Hepatocyte (in vitro differentiated cells): ENCODE data around the gene FBXO3. TPM values are rescaled to one million over a fixed set of nuclear protein-coding genes. Genes with fewer than 3 reads are reported as not detected.

Experiments
- DNase-seq: peaks from one replicate; pipeline ENCODE4 v3.0.0-alpha.2; 2016; ENCODE audit warnings: low spot score
- H2AFZ ChIP-seq: fragments of 200-600 bp; sonication (generic); 2 replicates; pipeline ENCODE4 v1.6.0; 2016; ENCODE audit warnings: antibody characterized with exemption, mild to moderate bottlenecking
- H3K27ac ChIP-seq: fragments of 200-600 bp; sonication (generic); 2 replicates; pipeline ENCODE4 v1.5.1; 2016; ENCODE audit warnings: mild to moderate bottlenecking
- H3K27me3 ChIP-seq: fragments of 200-600 bp; sonication (generic); 2 replicates; pipeline ENCODE4 v1.6.1; 2016
- H3K36me3 ChIP-seq: fragments of 200-600 bp; sonication (generic); replicated peaks from 2 replicates; pipeline ENCODE4 v1.5.1; 2016; ENCODE audit warnings: low read depth; ENCODE audit not compliant: insufficient read depth
- H3K4me1 ChIP-seq: fragments of 200-600 bp; sonication (generic); 2 replicates; pipeline ENCODE4 v1.5.1; 2016; ENCODE audit warnings: mild to moderate bottlenecking, moderate library complexity; ENCODE audit not compliant: insufficient read depth
- H3K4me2 ChIP-seq: fragments of 200-600 bp; sonication (generic); 2 replicates; pipeline ENCODE4 v1.6.0; 2016
- H3K4me3 ChIP-seq: fragments of 200-600 bp; sonication (generic); 2 replicates; pipeline ENCODE4 v1.5.1; 2016; ENCODE audit warnings: mild to moderate bottlenecking
- H3K79me2 ChIP-seq: fragments of 200-600 bp; sonication (generic); 2 replicates; pipeline ENCODE4 v1.6.0; 2017; ENCODE audit warnings: mild to moderate bottlenecking
- H3K9me2 ChIP-seq: fragments of 200-600 bp; sonication (generic); replicated peaks from 2 replicates; pipeline ENCODE4 v1.6.0; 2017; ENCODE audit warnings: mild to moderate bottlenecking; ENCODE audit not compliant: insufficient read depth
- H3K9me3 ChIP-seq: fragments of 200-600 bp; sonication (generic); 2 replicates; pipeline ENCODE4 v1.5.1; 2016; ENCODE audit warnings: low read depth, mild to moderate bottlenecking
- H4K20me1 ChIP-seq: fragments of 200-600 bp; sonication (generic); 2 replicates; pipeline ENCODE4 v1.6.0; 2016; ENCODE audit warnings: mild to moderate bottlenecking; ENCODE audit not compliant: insufficient read depth, poor library complexity, severe bottlenecking
- EZH2 ChIP-seq: fragments of 200-600 bp; sonication (generic); IDR thresholded peaks from 2 replicates; pipeline ENCODE4 v1.6.1; 2016; ENCODE audit warnings: antibody characterized with exemption, mild to moderate bottlenecking, borderline replicate concordance
- EZH2phosphoT487 ChIP-seq: fragments of 200-600 bp; sonication (generic); IDR thresholded peaks from one replicate; pipeline ENCODE4 v1.6.1; 2018; ENCODE audit warnings: antibody characterized with exemption, mild to moderate bottlenecking, low read depth, moderate library complexity; ENCODE audit not compliant: unreplicated experiment, severe bottlenecking
- WGBS: methylation state at CpG from one replicate; pipeline ENCODE4 v1.1.6; 2016; ENCODE audit warnings: low lambda C conversion rate; ENCODE audit errors: missing lambda C conversion rate; 5-methylcytosine and 5-hydroxymethylcytosine counted together
- polyA plus RNA-seq: library from polyadenylated mRNA; unstranded; fragments of >200 nt; fragmentation: Nextera tagmentation; extraction: Ambion mirVana; gene quantifications from 2 replicates; pipeline ENCODE4 v1.2.1, GENCODE V29; 2016
- total RNA-seq: library from RNA; depleted of rRNA; stranded (reverse); fragments of >200 nt; gene quantifications from 2 replicates; pipeline ENCODE4 v1.2.3, GENCODE V29; 2014
- TF ChIP-seq, protein P1 (sequence below): fragments of 200-600 bp; sonication (generic); IDR thresholded peaks from 2 replicates; pipeline ENCODE4 v1.5.1; 2016; ENCODE audit warnings: antibody characterized with exemption, mild to moderate bottlenecking; ENCODE audit not compliant: poor library complexity

Gene FBXO3
- total and polyA plus RNA-seq, 2 experiments from 2014 or later = 29.3 to 58.1 TPM

DNA sequence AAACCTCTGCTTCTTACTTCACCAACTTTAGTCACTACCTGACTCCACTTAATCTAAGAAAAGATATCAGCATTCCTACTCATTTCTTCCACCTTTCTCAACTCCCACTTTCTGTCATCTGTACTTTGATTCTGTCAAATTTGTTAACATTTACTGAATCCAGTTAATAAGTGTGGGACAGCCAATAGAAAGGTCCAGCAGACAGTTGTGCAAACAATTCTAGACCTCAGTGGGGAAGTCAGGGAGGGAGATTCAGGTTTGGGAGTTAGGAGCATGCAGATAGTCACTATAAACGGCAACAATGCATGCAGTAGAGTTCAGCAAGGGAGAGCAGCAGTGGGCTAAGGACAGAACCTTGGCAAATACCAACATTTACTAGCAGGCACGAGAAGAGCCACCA, 4.1 kb downstream of the FBXO3 start:
- peaks cover under 1% of the 10 kb centered on the region for H3K27me3 ChIP-seq
- WGBS = 75% methylated on average over 2 of the region's 2 CpGs
- no peak overlapping the region for H3K27ac ChIP-seq
- H3K4me1 ChIP-seq = peaks cover 15% of the 10 kb centered on the region
- H3K4me3 ChIP-seq = no peak overlapping the region
- H3K9me3 ChIP-seq = no peaks in the 10 kb centered on the region
- no peaks in the 10 kb centered on the region for H3K9me2 ChIP-seq
- H3K36me3 ChIP-seq = no peaks in the 10 kb centered on the region
- no peak overlapping the region for H2AFZ ChIP-seq
- TF ChIP-seq EZH2phosphoT487 = no peak
- TF ChIP-seq, protein P1, sequence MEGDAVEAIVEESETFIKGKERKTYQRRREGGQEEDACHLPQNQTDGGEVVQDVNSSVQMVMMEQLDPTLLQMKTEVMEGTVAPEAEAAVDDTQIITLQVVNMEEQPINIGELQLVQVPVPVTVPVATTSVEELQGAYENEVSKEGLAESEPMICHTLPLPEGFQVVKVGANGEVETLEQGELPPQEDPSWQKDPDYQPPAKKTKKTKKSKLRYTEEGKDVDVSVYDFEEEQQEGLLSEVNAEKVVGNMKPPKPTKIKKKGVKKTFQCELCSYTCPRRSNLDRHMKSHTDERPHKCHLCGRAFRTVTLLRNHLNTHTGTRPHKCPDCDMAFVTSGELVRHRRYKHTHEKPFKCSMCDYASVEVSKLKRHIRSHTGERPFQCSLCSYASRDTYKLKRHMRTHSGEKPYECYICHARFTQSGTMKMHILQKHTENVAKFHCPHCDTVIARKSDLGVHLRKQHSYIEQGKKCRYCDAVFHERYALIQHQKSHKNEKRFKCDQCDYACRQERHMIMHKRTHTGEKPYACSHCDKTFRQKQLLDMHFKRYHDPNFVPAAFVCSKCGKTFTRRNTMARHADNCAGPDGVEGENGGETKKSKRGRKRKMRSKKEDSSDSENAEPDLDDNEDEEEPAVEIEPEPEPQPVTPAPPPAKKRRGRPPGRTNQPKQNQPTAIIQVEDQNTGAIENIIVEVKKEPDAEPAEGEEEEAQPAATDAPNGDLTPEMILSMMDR = no peak
- TF ChIP-seq EZH2 = no peak
- no peak for DNase-seq
- no peak overlapping the region for H3K4me2 ChIP-seq
- peaks cover 16% of the 10 kb centered on the region for H4K20me1 ChIP-seq
- H3K79me2 ChIP-seq = peaks cover 40% of the 10 kb centered on the region

DNA sequence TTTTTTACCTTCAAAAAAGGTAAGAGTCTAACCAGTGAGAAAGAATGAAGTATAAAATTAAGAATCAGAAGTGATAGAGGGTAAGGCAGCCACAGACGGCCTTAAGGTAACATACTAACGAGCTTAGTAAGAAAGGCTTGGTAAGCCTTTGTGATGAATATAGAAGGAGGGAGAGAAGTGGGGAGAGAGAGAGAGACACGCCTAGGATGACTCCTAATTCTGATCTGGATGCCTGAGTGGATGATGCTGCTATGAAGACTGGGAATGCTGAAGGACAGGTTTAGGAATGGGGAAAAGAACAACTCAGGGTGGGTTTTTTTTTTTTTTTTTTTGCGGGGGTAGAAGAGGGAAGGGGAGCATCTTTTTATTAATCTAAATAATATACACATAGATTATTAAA, 4.8 kb downstream of the FBXO3 start:
- Histone ChIP-seq H2AFZ (no peak overlapping the region), H3K79me2 (peaks cover 40% of the 10 kb centered on the region), H3K36me3 (no peaks in the 10 kb centered on the region), H4K20me1 (peaks cover 16% of the 10 kb centered on the region), H3K4me3 (no peak overlapping the region), H3K27me3 (no peaks in the 10 kb centered on the region), H3K9me2 (no peaks in the 10 kb centered on the region), H3K27ac (no peak overlapping the region), H3K4me2 (no peak overlapping the region), H3K4me1 (peaks cover 12% of the 10 kb centered on the region), H3K9me3 (no peaks in the 10 kb centered on the region)
- TF ChIP-seq, protein P1 = no peak
- no peak for TF ChIP-seq EZH2
- no peak for TF ChIP-seq EZH2phosphoT487
- DNase-seq = no peak
- 87% methylated on average over 4 of the region's 4 CpGs for WGBS

DNA sequence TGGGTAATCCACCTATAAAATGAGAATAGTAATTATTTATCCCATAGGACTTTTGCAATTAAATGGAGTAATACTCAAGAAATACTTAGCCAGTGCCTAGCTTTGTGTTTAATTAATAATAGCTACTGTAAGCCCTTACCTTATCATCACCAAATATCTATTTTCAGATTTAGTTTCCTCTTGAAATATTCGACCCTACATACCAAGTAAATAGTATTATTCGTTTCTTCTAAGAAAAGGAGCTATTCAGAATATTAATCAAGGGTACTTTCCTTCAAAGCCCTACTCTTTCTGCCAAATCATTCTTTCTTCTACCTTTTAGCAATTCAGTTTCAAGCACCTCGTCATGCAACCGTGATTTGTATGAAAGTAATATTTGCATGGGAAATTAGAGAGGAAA, 6.7 kb downstream of the FBXO3 start:
- Histone ChIP-seq H3K4me1 (peaks cover 4% of the 10 kb centered on the region), H2AFZ (no peak overlapping the region), H3K9me2 (no peaks in the 10 kb centered on the region), H3K36me3 (no peaks in the 10 kb centered on the region), H3K27ac (no peak overlapping the region), H3K79me2 (peaks cover 27% of the 10 kb centered on the region), H4K20me1 (peaks cover 8% of the 10 kb centered on the region), H3K4me3 (no peak overlapping the region), H3K27me3 (no peaks in the 10 kb centered on the region), H3K9me3 (no peaks in the 10 kb centered on the region), H3K4me2 (no peak overlapping the region)
- WGBS = 95% methylated on average over 4 of the region's 4 CpGs
- TF ChIP-seq EZH2phosphoT487 (no peak), EZH2 (no peak)
- TF ChIP-seq, protein P1 = no peak
- no peak for DNase-seq

DNA sequence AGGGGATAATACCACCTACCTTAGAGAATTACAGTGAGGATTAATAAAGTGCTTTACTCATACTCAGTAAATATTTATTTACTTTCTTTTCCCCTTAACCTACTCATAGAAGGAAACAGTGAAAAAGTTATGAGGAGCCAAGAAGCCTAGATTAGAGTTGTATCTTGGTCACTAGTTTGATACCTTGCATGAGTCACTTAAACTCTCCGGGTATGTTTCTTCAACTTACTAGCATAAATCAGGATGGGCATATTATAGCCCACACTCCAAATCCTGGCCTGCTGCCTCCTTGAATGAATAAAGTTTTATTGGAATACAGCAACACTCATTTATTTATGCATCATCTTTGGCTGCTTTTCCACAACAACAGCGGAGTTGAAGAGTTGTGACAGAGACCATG, 8.2 kb downstream of the FBXO3 start:
- peaks cover 11% of the 10 kb centered on the region for H3K79me2 ChIP-seq
- 92% methylated on average over 2 of the region's 2 CpGs for WGBS
- no peak overlapping the region for H2AFZ ChIP-seq
- no peak overlapping the region for H3K4me2 ChIP-seq
- H3K9me2 ChIP-seq = no peaks in the 10 kb centered on the region
- no peak for DNase-seq
- H4K20me1 ChIP-seq = no peaks in the 10 kb centered on the region
- no peaks in the 10 kb centered on the region for H3K4me1 ChIP-seq
- H3K27ac ChIP-seq = no peak overlapping the region
- H3K9me3 ChIP-seq = no peaks in the 10 kb centered on the region
- H3K4me3 ChIP-seq = no peak overlapping the region
- no peaks in the 10 kb centered on the region for H3K36me3 ChIP-seq
- TF ChIP-seq EZH2phosphoT487 = no peak
- TF ChIP-seq, protein P1 = no peak
- TF ChIP-seq EZH2 = no peak
- no peaks in the 10 kb centered on the region for H3K27me3 ChIP-seq
